ENCODE data around the gene ADGRB3.

- TF ChIP-seq CTCF (IDR thresholded peaks at IDR 0.05) (no peak), POLR2AphosphoS5 (IDR thresholded peaks at IDR 0.05; ENCODE audit: insufficient read depth in 1 of 2, low read depth in 1 of 2) (no peak), POLR2A (IDR thresholded peaks at IDR 0.05) (no peak)
These were observed 121.6 kb downstream of the ADGRB3 start for GRCh38 chr6:68756454-68757375.
